ENCODE data around the gene HYDIN.

Gene HYDIN

DNA sequence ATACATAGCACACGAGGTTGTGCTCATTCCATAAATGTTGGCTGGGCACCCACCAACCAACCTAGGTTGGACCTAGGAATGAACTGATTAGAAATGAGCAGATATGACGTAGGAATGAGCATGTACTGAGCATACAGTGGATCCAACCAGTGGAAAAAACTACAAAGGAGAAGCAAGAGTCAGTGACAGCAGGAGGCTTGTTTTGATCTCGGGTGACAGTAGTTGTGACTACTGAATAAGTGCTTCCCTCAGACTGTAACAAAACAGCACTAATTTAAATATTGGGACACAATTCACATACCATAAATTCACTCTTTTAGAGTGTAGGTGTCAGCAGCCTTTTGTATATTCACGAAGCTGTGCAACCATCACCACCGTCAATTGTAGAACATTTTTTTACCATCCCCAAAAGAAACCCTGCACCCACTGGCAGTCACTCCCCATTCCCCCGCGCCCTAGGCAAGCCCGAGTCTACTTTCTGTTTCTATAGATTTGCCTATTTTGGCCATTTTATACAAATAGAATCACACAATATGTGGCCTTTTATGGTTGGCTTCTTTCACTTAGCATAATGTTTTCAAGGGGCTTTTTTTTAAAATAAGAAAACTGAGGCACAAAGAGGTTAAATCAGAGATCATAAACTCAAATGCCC lies 436.5 kb downstream of the HYDIN start:
- in situ Hi-C loops (cut with MboI; ENCODE audit: low sequenced_read_pairs) = no loop called here

DNA sequence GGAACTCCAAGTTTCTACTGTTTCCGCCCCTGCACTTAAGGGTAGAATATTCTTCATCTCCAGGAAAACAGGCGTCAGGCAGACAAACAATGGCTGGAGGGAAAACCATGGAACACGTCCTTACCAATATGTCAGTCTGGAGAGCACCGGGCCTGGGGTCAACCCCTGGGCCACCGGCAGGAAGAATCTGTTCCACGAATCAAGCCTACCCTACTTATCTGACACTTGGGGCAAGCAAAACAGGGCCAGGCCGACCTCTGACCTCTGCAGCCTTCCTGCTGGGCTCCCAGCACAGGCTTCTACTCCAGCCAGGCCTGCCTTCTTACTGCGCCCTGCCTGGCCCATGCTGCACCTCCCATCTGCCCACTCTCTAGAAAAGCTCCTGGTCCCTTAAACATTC lies 439.7 kb downstream of the HYDIN start:
- in situ Hi-C loops (cut with MboI; ENCODE audit: low sequenced_read_pairs) = no loop called here

DNA sequence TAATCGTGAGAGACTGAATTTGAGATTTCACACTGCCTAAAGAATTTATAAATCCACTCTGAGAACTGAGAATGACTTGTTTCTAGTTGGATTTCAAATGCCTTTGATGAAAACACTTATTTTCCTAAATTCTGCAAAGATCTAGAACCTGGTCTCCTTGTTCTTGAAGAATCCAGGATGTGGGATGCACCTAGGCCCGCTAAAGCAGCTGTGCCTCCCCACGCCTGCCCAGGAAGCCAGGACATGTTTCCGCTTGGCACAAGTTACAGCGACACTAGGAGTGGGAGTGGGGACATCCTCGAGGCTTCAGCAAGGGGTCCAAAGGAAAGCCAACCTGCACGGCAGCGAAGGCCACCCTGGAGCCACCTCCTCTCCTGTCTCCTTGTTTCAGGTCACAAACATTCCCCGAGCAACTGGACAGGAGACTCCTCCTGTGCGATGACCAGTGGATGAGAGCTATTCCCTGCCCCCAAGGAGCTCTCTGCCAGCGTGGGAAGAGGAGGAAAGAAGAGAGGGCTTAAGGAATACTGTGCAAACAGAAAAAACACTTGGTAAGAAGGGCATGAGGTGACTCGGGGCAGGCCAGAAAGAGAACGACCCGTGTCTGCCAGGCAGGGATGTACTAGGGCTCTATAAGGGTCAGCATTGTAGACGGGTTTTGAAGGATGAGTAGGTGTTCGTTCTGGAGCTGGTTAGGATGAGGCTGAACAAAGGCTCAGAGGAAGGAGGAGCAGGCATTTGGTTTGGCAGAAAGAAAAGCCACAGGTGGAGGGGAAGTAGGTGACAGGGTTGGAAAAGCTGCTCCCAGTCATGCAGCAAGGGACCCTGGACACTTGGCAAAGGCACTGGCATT lies 440.7 kb downstream of the HYDIN start:
- in situ Hi-C loops (cut with MboI; ENCODE audit: low sequenced_read_pairs) = no loop called here

DNA sequence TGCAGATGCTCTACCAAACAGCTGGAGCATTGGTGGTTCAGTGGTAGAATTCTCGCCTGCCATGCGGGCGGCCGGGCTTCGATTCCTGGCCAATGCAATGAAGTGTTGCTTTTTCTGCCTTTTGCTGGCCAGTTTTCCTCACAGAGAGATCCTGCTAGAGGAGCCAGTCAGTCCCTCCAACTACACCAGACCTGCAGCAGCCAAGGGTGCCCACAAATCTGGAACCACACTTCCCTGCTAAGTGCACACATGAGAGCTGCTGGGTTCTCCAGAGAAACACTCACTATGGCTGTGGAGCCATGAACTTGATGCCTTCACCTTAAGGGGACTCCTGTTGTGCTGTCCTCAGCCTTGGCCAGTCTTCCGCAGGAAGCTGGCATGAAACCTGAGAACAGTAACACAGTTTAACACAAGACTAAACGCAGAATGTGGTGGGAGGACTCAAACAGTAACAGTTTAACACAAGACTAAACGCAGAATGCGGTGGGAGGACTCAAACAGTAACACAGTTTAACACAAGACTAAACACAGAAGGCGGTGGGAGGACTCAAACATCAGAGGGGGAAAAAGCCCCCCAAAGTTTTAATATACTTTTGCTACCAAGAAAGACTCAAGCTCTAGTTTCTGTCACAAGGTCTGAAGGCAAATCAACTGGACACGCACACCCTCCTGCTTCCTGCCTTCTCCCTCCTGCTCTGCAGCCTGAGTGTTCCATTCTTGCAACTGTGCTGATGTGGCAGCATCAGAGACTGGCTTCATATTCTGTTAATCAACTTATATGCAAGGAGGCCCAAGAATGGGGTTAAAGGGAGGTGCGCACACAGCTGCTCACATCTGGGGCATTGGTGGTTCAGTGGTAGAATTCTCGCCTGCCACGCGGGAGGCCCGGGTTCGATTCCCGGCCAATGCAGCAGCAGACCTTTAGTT lies 441.6 kb downstream of the HYDIN start:
- in situ Hi-C loops (cut with MboI; ENCODE audit: low sequenced_read_pairs) = no loop called here

DNA sequence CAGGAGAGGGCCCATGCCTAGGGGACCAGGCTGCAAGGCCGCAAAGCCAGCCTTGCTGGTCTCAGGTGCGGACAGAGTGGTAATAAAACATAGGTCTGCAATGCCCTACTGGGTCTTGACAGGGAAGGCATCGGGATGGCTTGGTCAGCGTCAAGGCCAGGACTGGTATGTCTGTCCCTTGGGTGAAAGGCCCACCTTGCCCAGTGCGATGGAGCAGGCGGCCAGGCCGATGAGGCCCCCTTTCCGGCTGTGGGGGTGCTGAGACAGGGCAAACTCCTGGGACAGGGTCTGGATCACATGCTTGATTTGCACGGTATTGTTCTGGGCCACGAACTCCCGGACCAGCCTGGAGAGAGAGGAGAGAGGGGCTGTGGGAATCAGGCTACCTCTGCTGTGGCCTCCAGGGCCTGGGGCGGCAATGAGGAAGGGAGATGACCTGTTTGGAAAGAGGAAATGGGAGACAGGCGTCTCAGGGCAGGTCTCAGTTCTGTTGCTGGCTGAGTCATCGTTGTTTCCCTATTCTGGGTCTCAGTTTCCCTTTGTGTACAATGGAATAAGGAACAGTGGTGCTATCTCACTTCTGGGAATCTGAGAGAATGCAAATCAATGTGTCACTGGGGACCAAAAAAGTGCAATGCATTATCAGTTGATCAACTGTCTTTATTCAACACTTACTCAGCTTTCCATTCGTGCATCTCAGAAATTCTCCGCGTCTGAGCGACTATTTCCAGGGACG lies 444.3 kb downstream of the HYDIN start:
- in situ Hi-C loops (cut with MboI; ENCODE audit: low sequenced_read_pairs) = no loop called here

DNA sequence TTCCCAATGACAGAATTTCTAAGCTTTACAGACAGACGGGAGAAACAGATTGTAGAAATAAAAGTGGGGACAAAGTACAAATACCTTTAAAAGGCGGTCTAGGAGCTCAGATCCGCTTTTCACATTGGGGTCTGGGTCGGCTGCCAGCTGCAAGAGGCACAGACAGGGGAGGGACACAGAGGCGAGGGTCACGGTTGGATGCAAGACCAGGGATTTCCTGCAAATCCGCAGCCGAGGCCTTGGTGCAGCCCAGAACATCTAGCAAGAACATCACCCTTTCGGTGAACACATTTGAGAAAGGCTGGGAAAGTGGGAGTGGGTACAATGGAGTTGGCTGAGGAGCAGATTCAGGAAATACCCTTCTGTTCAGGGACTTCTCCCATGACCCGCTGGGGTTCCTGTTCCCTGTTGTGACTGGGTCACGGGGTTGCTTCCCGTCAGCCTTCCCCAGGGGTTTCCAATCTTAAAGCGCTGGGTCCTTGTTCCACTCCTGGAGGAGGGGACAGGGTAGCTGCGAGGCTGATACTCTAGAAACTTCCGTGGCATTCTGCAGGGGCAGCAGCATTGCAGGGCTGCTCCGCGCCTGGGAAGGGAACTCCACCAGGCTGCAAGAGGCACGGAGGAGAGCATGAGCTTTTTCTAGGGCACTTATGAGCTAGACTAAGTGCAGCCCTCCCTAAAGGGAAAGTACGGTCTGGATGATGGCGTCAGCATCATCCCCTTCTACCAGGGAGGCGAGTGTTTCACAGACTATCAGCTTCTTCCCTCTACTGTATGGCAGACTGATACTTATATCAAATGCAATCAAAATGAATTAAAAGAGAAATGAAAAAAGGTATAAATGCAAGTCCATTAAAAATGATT lies 445.6 kb downstream of the HYDIN start:
- in situ Hi-C loops (cut with MboI; ENCODE audit: low sequenced_read_pairs) = no loop called here

DNA sequence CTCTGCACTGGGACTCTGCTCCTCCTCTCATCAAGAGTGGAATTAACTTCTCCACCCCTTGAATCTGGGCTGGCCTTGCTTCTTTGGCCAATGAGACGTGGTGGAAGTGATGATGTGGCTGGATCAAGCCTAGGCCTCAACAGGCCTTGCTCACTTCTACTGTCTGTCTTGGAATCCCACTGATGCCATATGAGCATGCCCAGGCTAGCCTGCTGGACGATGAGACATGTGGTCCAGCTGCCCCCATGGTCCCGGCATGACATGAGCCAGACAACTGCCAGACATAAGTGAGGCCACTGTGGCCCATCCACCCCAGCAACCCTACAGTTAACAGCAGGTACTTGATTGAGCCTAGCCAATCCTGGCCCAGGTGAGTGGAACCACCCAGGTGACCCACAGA lies 448.3 kb downstream of the HYDIN start:
- in situ Hi-C loops (cut with MboI; ENCODE audit: low sequenced_read_pairs) = no loop called here

DNA sequence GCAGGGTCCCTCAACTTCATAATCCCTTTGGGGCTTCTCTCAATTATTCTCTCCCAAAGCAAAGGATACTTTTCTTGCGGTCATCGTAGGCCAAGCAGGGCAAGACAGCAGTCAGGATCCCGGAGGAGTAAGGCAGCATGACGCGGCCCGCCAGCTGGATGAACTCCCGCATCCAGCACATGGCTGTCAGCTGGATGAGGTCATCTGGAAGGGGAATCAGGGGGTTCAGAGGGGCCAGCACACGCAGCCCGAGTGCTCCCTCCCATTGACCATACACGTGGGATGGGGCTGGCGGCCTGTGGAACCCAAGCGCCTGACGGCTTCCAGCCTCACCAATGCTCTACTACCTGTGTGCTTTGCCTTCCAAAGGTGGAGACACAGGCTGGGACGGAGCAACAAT lies 448.7 kb downstream of the HYDIN start:
- in situ Hi-C loops (cut with MboI; ENCODE audit: low sequenced_read_pairs) = no loop called here

DNA sequence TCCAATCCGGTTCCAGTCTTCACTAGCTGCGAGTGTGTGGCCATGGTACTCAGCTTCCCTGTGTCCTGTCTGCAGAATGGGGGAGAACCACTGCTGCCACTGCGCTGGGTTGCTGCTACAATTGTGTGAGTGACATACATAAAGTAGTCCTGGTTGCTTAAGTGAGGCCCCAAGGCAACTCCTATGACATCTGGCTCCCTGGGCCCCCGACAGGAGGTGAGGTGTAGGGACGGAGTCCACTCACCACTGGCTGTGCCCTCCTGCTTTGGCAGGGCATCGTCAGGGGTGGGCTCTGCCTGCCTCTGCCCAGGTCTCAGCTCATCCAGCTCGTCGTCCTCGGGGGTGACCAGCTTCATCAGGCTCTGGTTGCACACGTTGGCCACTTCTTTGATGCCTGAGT lies 450.0 kb downstream of the HYDIN start:
- in situ Hi-C loops (cut with MboI; ENCODE audit: low sequenced_read_pairs) = no loop called here

DNA sequence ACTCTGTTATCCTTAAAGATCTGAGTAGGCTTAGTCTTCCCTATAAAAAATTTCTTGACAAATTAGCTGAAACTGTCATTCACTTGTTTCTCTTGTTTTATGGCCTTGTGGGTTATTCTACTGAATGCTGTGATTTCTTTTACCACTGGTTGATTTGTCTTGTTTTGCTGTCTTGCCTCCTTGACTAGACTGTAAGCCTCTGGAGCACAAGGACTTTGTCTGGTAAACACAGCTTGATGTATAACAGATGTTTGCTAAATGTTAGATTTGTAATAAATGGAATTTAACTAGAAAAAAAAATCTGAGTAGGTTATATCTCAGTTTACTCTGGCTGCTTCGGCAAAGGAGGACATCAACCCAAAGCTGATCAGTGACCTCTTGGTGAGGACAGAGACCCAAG lies 451.2 kb downstream of the HYDIN start:
- in situ Hi-C loops (cut with MboI; ENCODE audit: low sequenced_read_pairs) = no loop called here

DNA sequence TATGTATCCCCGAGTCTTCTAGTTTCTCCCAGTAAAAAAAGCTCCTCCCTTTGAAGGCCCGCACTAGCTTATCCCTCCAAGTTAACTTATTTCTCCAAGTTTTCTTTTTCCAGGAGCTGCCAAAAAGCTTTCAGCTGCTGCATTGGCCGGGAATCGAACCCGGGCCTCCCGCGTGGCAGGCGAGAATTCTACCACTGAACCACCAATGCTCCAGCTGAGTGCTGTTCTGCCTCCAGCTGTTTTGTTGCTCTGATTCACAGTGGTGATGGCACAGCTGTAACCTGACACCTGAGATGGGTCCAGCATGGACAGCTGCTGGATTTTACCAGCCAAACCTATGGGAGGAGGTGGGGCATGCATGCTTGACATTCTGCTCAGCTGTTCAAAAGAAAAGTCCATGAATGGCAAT lies 451.6 kb downstream of the HYDIN start:
- in situ Hi-C loops (cut with MboI; ENCODE audit: low sequenced_read_pairs) = no loop called here

DNA sequence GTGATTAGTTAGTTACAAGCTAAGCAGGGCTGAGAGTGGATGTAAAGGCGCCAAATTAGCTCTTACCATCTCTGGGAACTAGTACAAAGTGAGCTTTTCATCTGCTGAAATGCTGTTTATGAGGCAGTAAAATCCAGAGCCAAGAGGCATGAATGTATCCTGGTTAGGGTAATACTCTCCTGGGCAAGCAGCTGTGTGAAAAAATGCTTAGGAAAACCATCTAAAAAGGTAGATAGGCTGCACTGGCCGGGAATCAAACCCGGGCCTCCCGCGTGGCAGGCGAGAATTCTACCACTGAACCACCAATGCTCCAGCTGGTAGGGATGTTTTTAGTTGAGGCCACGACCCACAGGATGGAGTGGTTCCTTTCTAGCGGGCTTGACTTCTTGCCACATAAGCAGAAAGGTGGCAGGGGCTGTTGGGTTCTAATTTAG lies 452.5 kb downstream of the HYDIN start:
- in situ Hi-C loops (cut with MboI; ENCODE audit: low sequenced_read_pairs) = no loop called here

DNA sequence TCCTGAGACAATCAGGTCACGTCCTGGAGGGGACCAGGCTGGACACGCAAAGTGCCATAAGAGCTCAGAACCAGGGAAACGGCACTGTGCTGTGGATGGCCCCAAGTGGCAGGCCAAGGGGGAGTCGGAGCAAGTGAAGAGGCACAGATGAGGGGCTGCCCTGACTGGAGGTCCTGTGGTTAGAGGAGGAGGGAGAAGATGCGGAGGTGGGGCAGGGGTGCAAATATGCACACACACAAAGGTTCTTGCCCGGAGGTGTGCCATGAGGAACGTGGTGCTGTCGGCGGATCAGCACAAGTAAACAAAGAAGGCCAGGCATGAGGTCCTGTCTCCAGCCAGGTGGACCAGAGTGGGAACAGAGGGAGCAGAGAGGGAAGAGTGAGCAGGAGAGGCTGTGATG lies 453.0 kb downstream of the HYDIN start:
- in situ Hi-C loops (cut with MboI; ENCODE audit: low sequenced_read_pairs) = no loop called here

DNA sequence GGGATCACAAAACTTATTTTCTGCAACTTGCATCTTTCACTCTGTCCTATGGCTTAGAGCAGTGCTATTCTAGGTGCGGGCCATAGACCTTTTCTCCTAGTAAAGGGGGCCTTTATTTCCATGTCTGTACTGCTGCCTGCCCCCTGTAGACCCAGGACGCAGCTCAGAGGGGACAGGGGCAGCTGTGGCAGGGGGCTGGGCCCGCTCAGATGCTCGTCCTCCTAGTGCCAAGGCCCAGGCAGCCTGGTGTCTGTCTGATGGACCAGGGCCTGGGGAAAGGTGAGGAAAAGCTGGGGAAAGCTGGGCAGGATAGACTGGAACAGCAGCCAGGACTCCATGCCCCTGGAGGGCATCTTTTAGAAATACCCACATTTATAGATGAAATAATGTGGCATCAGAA lies 455.1 kb downstream of the HYDIN start:
- in situ Hi-C loops (cut with MboI; ENCODE audit: low sequenced_read_pairs) = no loop called here

DNA sequence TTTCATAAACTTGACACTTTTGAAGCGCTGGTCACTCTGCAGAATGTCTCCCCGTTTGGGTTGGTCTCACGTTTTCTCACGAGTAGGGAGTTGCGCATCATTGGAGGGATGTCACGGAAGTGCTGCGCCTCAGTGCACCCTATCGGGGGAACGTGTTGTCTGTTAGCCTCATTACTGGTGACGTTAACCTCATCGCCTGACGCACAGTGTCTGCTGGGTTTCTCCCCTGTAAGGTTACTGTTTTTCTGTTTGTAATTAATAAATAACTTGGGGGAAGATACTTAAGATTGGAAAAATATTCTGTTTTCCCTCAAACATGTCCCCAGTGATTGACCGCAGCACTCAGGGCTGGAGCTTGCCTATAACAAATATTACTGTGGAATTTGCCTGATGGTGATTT lies 456.3 kb downstream of the HYDIN start:
- in situ Hi-C loops (cut with MboI; ENCODE audit: low sequenced_read_pairs) = no loop called here

DNA sequence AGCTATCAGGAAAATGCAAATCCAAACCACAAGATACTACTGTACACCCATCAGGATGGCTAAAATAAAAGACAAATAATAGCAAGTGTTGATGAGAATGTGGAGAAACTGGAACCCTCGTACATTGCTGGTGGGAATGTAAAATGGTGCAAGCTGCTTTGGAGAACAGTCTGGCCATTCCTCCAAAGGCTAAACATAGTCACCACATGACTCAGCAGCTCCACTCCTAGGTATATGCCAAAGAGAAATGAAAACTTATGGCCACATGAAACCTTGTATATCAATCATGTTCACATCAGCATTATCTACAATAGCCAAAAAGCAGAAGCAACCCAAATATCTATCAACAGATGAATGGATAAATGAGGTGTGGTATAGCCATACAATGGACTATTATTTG lies 458.0 kb downstream of the HYDIN start:
- in situ Hi-C loops (cut with MboI; ENCODE audit: low sequenced_read_pairs) = no loop called here

DNA sequence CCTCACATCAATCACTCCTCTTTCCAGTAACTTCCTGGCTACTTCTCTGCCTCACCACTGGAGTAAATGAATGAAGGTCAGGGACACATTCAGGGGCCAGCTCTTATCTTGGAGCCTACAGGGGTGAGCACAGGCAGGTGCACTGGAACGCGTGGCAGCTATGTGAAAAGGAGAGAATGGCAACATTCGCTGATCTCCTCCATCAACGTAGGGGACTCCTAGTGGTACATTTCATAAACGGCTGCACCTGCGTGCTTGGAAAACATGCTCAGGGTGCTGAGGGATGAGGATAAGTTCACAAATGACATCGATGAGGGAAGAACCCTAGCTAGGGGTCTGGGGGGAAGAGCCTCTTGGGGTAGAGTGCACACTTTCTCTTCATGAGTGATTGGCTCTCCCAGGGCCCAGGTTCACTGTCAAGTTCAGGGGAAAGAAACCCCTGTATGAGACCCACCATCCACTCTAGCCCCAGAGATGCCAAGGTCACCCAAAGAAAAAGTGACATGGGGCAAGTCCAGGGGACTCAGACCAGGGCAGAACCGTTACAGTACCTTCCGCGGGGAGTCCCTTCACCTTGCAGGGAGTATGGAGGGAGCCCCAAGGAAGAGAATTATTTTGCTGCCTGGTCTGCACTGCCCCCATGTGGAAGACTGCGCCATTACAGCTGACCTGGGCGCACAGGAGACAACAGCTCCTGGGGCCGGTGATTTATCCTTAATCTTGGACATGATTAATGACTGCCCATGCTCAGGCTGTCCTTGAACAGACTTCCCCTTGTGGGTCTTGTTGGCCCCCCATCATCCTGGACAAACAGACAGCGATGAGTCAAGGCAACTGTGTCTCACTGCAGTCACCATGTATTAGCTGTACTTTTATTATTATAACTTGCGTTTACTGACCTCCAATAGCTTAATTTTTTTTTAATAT lies 459.6 kb downstream of the HYDIN start:
- in situ Hi-C loops (cut with MboI; ENCODE audit: low sequenced_read_pairs) = no loop called here

DNA sequence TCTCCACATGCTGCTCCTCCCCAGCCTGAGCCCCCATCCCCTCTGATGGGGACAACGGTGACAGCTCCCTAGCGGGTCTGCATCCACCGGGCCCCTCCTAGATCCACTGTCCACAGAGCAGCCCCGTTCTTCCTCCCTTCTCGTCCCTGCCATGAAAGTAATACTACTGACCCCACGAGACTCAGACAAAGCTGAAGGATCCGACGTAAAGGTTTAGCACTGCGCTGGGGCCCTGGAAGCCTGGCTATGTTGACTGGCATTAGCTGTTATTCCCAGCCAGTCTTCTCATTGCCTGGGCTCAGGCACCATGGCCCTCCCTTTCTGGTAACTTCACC lies 460.3 kb downstream of the HYDIN start:
- in situ Hi-C loops (cut with MboI; ENCODE audit: low sequenced_read_pairs) = no loop called here

DNA sequence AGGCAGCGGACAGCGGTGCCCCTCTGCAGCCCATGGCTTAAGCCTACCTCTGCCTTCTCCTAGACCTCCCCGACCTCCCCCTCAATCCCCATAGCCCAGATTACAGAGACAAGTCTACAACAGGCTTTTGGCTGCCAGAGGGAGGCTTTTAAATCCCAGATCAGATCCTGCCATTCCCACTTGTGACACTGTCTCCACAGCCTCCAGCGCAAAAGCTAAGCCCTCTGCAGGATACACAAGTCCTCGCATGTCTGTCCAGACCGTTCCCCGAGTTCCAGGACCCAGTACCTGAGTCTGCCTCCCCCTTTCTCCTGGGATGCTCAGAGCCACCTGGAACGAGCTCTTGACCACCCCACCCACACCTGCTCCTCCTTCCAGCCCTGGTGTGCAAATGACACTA lies 460.8 kb downstream of the HYDIN start:
- in situ Hi-C loops (cut with MboI; ENCODE audit: low sequenced_read_pairs) = no loop called here

Data from hTERT RPE-1 (cell line).